BE2C (cell line): ENCODE measurements around the gene ELANE.

Source experiments
- DNase-seq: peaks from one replicate; pipeline ENCODE4 v3.0.0-alpha.2; 2020
- H3K27me3 ChIP-seq: fragments of 250-450 bp; sonication (Bioruptor Pico); 2 replicates; pipeline ENCODE4 v1.5.1; 2020; ENCODE audit warnings: mild to moderate bottlenecking
- H3K36me3 ChIP-seq: fragments of 250-450 bp; sonication (Bioruptor Pico); 2 replicates; pipeline ENCODE4 v1.5.1; 2020; ENCODE audit warnings: mild to moderate bottlenecking
- H3K4me1 ChIP-seq: fragments of 250-450 bp; sonication (Bioruptor Pico); 2 replicates; pipeline ENCODE4 v1.5.1; 2020
- H3K4me3 ChIP-seq: 2 replicates; pipeline ENCODE4 v1.5.1; 2011; ENCODE audit warnings: low read depth, low read length
- H3K9me3 ChIP-seq: fragments of 250-450 bp; sonication (Bioruptor Pico); 2 replicates; pipeline ENCODE4 v1.5.1; 2020
- CTCF ChIP-seq: IDR thresholded peaks from 2 replicates; pipeline ENCODE4 v1.5.1; 2012; ENCODE audit warnings: mild to moderate bottlenecking, low read depth, low read length

ELANE gene

GRCh38 chr19:858868-859843 is 7.1 kb downstream of the ELANE start, which contains the start of gene CFD:
Gene CFD (plus strand): TSS chr19:859664. CDS start chr19:859690, 26 bp downstream.
- H3K9me3 ChIP-seq = peaks cover 3% of the 10 kb centered on the region; the same call in 1 of the 2 replicates
- DNase-seq = no peak
- TF ChIP-seq CTCF = no peak
- peaks cover 41% of the 10 kb centered on the region for H3K27me3 ChIP-seq
- H3K36me3 ChIP-seq = no peaks in the 10 kb centered on the region
- H3K4me3 ChIP-seq = no peak within 1 kb of the TSS
- 0 out of 2 replicates have a peak, but pooled peaks cover 2% of the 10 kb centered on the region for H3K4me1 ChIP-seq

GRCh38 chr19:861141-861755 is 9.1 kb downstream of the ELANE start:
- peaks cover 3% of the 10 kb centered on the region; the same call in 1 of the 2 replicates for H3K9me3 ChIP-seq
- TF ChIP-seq CTCF = no peak
- H3K4me1 ChIP-seq = 0 out of 2 replicates have a peak, but pooled peaks cover 2% of the 10 kb centered on the region
- DNase-seq = no peak
- H3K27me3 ChIP-seq = peaks cover 28% of the 10 kb centered on the region
- H3K36me3 ChIP-seq = no peaks in the 10 kb centered on the region
- no peak overlapping the region for H3K4me3 ChIP-seq

- peak; percentile 80 for DNase-seq
- peaks cover 28% of the 10 kb centered on the region for H3K27me3 ChIP-seq
- H3K4me3 ChIP-seq = no peak overlapping the region
- no peak for TF ChIP-seq CTCF
- 0 out of 2 replicates have a peak, but pooled peaks cover 2% of the 10 kb centered on the region for H3K4me1 ChIP-seq
- no peaks in the 10 kb centered on the region for H3K36me3 ChIP-seq
- H3K9me3 ChIP-seq = peaks cover 3% of the 10 kb centered on the region; the same call in 1 of the 2 replicates
Observed at GRCh38 chr19:861756-862580, 9.9 kb downstream of the ELANE start.

GRCh38 chr19:862581-863314 is 10.6 kb downstream of the ELANE start:
- Histone ChIP-seq H3K36me3 (no peaks in the 10 kb centered on the region; the same call in 1 of the 2 replicates), H3K4me3 (no peak overlapping the region), H3K27me3 (peaks cover 28% of the 10 kb centered on the region), H3K4me1 (0 out of 2 replicates have a peak, but pooled peaks cover 2% of the 10 kb centered on the region), H3K9me3 (peaks cover 3% of the 10 kb centered on the region; the same call in 1 of the 2 replicates)
- peak; percentile 70 for DNase-seq
- TF ChIP-seq CTCF = no peak

GRCh38 chr19:863315-863620 is 11.2 kb downstream of the ELANE start:
- no peak for DNase-seq
- 0 out of 2 replicates have a peak, but pooled peaks cover 2% of the 10 kb centered on the region for H3K4me1 ChIP-seq
- peaks cover 3% of the 10 kb centered on the region; the same call in 1 of the 2 replicates for H3K9me3 ChIP-seq
- H3K36me3 ChIP-seq = peaks cover 5% of the 10 kb centered on the region; the same call in 1 of the 2 replicates
- H3K27me3 ChIP-seq = peaks cover 28% of the 10 kb centered on the region
- no peak overlapping the region for H3K4me3 ChIP-seq
- TF ChIP-seq CTCF = no peak
